Left renal cortex interstitium (tissue), 4 donors: Measurements from ENCODE around the gene PTPRM. TPM values are rescaled to one million over a fixed set of nuclear protein-coding genes. Genes with fewer than 3 reads are reported as not detected.

ENCODE experiments used
- DNase-seq, 4 donors: peaks; one replicate each; pipeline ENCODE4 v3.0.0-alpha.2; 2013; ENCODE audit warnings: low read depth in 4 of 4, low spot score in 2 of 4, missing footprints in 1 of 4
- polyA plus RNA-seq, 4 donors: library from polyadenylated mRNA; unstranded; fragments of 120-200 nt; gene quantifications; one replicate each; pipeline ENCODE4 v1.2.1, GENCODE V29; 2013; ENCODE audit not compliant: insufficient read length in 4 of 4

Gene PTPRM
- polyA plus RNA-seq, 4 donors, result 80.9 to 108 (median 89.7) TPM

GRCh38 chr18:8326763-8327394 lies 759.8 kb downstream of the PTPRM start:
- no peak for DNase-seq

GRCh38 chr18:8328126-8328525 lies 761.0 kb downstream of the PTPRM start:
- DNase-seq, result no peak

- no peak for DNase-seq
Observed at GRCh38 chr18:8329186-8329771, 762.2 kb downstream of the PTPRM start.

DNA sequence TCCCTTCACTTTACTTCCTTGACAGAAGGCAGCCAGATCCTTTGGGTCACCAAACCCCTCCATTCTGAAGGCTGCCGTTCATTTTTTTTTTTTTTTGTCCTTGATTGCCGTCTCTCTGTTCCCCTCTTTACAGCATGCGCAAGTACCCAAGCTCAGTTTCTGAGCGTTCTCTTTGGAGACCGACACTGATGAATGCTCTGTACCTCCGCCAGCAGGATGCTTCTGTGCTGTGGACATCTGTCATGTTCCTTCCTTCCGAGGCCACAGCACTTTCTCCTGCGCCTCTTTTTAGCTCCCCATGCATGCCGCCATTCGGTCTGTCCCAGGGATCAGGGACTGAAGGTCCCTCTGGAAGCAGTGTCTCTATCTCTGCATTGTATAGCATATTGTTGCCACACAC lies 763.5 kb downstream of the PTPRM start:
- no peak for DNase-seq

GRCh38 chr18:8332286-8332685 lies 765.2 kb downstream of the PTPRM start:
- no peak for DNase-seq

- DNase-seq, result no peak
Observed at GRCh38 chr18:8333961-8334360, 766.8 kb downstream of the PTPRM start.

GRCh38 chr18:8337211-8337610 lies 770.1 kb downstream of the PTPRM start:
- no peak for DNase-seq

- DNase-seq, result no peak
Observed at GRCh38 chr18:8339210-8339609, 772.1 kb downstream of the PTPRM start.

DNA sequence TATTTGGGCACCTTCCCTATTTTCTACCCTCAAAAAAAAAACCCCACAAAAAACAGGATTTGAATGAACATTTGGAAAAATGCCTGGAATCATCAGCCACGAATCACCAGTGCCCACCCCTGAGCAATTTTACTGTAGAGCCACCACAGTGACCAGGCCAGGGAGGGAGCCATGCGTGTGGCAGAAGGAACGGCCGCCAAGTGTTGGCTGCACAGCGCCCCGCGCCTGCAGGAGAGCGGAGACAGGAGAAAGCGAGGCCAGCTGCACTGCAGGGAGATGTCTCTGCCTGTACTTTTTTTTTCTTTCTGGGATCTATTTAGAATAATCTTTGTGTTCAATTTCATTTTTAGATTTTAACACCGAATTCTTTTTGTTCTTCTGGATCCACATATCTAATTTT lies 772.8 kb downstream of the PTPRM start:
- no peak for DNase-seq

- peak in 2 of 4 donors; percentile 18 to 47 for DNase-seq
Observed at GRCh38 chr18:8341481-8342230, 774.5 kb downstream of the PTPRM start.

- DNase-seq, result no peak
Observed at GRCh38 chr18:8348051-8348720, 781.1 kb downstream of the PTPRM start.

DNA sequence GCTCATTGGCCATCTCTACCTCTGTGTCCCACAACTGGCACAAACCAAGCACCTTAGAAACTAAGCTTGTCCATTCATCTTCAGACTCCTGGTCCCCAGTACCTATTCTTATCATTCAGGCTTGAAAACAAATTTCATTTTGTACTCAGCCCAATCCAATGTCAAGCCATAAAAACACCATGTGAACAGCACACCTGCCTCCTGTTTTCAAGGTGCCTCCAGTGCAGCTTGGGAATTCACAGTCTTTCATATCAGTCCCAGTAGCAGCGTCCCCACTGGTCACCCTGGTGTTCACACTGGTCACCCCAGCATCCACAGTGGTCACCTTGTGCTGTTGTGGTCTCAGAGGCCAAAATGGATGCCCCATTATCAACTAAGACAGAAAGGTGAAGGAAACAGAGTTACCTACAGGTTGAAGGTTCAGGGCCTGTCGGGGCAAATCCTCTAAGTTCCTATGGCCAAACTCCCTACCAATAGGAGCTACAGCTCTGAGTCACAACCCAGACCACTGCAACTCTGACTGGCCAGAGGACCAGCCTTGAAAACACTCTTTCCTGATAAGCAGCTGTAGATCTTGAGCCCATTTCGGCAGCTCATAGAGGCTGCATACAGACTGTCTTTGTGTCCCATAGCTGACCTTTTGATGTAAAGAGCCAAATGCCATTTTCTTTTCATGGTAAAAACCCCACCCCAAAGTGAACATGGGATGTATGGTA lies 782.6 kb downstream of the PTPRM start:
- no peak for DNase-seq

DNA sequence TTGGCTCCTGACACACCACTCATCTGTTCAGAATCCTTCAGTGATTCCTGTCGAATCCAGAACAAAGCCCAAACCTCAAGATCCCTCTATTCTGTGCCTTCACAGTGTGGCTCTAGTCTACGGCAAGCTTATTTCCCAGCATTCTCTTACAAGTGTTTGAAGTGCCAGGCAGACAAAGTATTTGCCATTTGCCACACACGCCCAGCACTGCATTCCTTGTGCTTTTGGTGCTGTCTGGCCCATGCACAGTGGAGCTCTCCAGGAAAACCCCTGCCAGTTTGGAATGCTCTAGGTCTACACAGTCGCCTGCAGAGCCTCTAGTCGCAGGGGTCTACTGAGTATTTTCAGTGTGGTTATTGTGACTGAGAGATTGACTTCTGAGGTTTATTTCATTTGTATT lies 783.5 kb downstream of the PTPRM start:
- DNase-seq, result no peak

- DNase-seq, result no peak
Observed at GRCh38 chr18:8351161-8351560, 784.0 kb downstream of the PTPRM start.

GRCh38 chr18:8354304-8354703 lies 787.2 kb downstream of the PTPRM start:
- DNase-seq, result no peak

GRCh38 chr18:8356001-8356400 lies 788.9 kb downstream of the PTPRM start:
- no peak for DNase-seq

- no peak for DNase-seq
Observed at GRCh38 chr18:8357320-8357719, 790.2 kb downstream of the PTPRM start.

DNA sequence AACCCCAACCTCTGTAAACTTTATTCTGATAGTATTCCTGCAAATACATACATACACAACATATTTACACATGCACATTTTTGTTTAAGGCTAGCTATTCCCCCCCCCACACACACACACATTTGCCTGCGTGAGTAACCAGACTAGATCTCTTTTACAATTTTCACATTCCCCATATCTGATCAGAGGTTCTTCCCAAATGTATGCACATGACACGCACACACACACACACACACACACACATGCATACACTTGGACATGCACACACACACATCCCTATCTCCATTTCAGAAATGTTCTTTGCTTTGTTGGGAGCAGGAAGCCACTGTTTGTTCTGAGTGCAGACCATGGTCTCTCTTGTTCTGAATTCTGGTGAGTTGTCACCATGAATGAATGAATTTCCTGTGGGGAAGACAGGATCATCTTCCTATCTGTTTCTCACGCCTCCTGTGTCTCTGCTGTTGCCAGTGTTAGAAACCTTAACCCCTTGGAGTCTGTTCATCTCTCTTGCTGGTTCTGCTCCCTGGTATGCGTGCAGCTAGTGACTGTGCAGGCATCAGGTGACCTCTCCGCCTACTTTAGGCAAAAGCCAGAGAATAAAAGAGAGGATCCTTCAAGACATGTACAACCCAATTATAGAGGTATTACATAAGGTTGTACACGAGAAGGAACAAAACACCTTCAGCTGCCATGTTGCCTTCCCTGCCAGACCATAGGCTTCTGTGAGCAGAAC lies 791.1 kb downstream of the PTPRM start:
- no peak for DNase-seq

GRCh38 chr18:8359076-8359475 lies 792.0 kb downstream of the PTPRM start:
- no peak for DNase-seq

GRCh38 chr18:8359481-8359880 lies 792.4 kb downstream of the PTPRM start:
- DNase-seq, result no peak
